ENCODE results near the gene IFT57. TPM values are rescaled to one million over a fixed set of nuclear protein-coding genes. Genes with fewer than 3 reads are reported as not detected.

The IFT57 gene
- total and polyA plus RNA-seq, 2 donors from 2014 or later = 64.0 to 70.4 TPM

DNA sequence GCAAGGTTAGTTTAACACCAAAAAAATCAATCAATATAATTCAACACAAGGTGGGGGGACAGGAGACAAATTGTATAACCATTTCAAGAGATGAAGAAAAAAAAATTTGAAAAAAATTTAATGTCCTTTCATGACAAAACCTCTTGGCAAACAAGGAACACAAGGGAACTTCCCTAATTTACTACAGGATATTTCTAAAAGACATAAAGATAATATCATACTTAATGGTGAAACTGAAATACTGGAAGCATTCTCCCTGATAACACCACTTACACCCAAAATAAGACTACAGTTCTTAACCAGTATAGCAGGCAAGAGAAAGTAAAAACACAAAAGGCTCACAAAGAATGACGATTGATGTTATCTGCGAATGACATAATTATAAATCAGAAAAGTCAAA lies 44.7 kb downstream of the IFT57 start:
- Histone ChIP-seq H3K4me3 (ENCODE audit: low read length in 3 of 3) (no peak overlapping the region), H3K9me3 (ENCODE audit: control insufficient read depth in 2 of 3, insufficient read depth in 1 of 3, low read length in 3 of 3) (no peaks in the 10 kb centered on the region), H3K4me1 (ENCODE audit: control insufficient read depth in 2 of 3, insufficient read depth in 2 of 3, low read depth in 1 of 3, low read length in 3 of 3) (no peaks in the 10 kb centered on the region), H3K36me3 (ENCODE audit: control insufficient read depth in 2 of 3, insufficient read depth in 3 of 3, low read length in 3 of 3) (no peaks in the 10 kb centered on the region), H3K9ac (ENCODE audit: low read length in 3 of 3) (no peak overlapping the region), H3K27me3 (ENCODE audit: control insufficient read depth, insufficient read depth, low read length) (no peaks in the 10 kb centered on the region), H3K27ac (ENCODE audit: low read depth in 2 of 2, low read length in 2 of 2) (no peak overlapping the region)
- FAIRE-seq = no peak
- TF ChIP-seq, protein P1, sequence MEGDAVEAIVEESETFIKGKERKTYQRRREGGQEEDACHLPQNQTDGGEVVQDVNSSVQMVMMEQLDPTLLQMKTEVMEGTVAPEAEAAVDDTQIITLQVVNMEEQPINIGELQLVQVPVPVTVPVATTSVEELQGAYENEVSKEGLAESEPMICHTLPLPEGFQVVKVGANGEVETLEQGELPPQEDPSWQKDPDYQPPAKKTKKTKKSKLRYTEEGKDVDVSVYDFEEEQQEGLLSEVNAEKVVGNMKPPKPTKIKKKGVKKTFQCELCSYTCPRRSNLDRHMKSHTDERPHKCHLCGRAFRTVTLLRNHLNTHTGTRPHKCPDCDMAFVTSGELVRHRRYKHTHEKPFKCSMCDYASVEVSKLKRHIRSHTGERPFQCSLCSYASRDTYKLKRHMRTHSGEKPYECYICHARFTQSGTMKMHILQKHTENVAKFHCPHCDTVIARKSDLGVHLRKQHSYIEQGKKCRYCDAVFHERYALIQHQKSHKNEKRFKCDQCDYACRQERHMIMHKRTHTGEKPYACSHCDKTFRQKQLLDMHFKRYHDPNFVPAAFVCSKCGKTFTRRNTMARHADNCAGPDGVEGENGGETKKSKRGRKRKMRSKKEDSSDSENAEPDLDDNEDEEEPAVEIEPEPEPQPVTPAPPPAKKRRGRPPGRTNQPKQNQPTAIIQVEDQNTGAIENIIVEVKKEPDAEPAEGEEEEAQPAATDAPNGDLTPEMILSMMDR (IDR thresholded peaks at IDR 0.05; ENCODE audit: borderline replicate concordance, extremely low read depth, insufficient read depth) = no peak
- intact Hi-C loops (cut with DNase I) = no loop called here
- DNase-seq = no peak

DNA sequence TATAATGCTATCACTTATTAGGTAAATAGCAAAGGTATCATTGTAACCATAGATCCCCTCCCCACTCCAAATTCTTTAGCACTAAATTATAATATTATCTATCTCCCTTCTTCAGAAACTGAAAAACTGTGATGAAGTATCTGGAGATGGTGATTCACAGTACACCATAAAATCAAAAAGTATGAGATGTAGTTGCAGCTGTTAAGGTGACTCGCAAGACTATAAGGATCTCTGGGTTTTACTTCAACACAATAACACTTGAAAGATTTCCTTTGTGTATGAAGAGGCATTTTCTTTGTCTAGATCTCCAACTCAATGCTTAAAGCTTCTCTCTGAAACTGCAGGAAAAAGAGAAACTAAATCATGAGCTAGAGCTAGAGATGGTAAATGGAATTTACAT lies 46.9 kb downstream of the IFT57 start:
- Histone ChIP-seq H3K4me1 (ENCODE audit: control insufficient read depth in 2 of 3, insufficient read depth in 2 of 3, low read depth in 1 of 3, low read length in 3 of 3) (no peaks in the 10 kb centered on the region), H3K9me3 (ENCODE audit: control insufficient read depth in 2 of 3, insufficient read depth in 1 of 3, low read length in 3 of 3) (no peaks in the 10 kb centered on the region), H3K9ac (ENCODE audit: low read length in 3 of 3) (no peak overlapping the region), H3K27me3 (ENCODE audit: control insufficient read depth, insufficient read depth, low read length) (no peaks in the 10 kb centered on the region), H3K4me3 (ENCODE audit: low read length in 3 of 3) (no peak overlapping the region), H3K36me3 (ENCODE audit: control insufficient read depth in 2 of 3, insufficient read depth in 3 of 3, low read length in 3 of 3) (no peaks in the 10 kb centered on the region), H3K27ac (ENCODE audit: low read depth in 2 of 2, low read length in 2 of 2) (no peak overlapping the region)
- intact Hi-C loops (cut with DNase I) = no loop called here
- no peak for DNase-seq
- FAIRE-seq = no peak
- TF ChIP-seq, protein P1 (IDR thresholded peaks at IDR 0.05; ENCODE audit: borderline replicate concordance, extremely low read depth, insufficient read depth) = no peak

DNA sequence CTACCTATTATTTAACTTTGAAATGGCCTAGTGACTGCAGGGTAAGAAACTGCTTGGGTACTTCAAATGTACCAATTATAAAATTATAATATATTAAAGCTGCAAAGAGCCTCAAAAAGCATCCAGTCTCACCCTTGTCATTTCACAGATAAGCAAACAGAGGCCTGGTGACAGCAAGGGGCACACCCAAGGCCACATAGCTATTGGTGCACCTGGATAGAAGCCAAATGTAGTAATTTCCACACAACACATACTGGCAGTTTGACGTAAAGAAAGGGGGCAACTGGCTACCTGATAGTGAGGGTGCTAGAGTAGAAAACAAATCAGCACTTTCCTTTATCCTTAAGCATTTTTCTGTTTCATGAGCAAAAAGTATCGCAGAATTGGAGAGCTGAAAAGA lies 51.1 kb downstream of the IFT57 start:
- Histone ChIP-seq H3K4me3 (ENCODE audit: low read length in 3 of 3) (no peak overlapping the region), H3K4me1 (ENCODE audit: control insufficient read depth in 2 of 3, insufficient read depth in 2 of 3, low read depth in 1 of 3, low read length in 3 of 3) (no peaks in the 10 kb centered on the region), H3K9ac (ENCODE audit: low read length in 3 of 3) (no peak overlapping the region), H3K9me3 (ENCODE audit: control insufficient read depth in 2 of 3, insufficient read depth in 1 of 3, low read length in 3 of 3) (no peaks in the 10 kb centered on the region), H3K36me3 (ENCODE audit: control insufficient read depth in 2 of 3, insufficient read depth in 3 of 3, low read length in 3 of 3) (peaks cover 0 to 4% (median 0%) of the 10 kb centered on the region in 3 donors), H3K27ac (ENCODE audit: low read depth in 2 of 2, low read length in 2 of 2) (no peak overlapping the region), H3K27me3 (ENCODE audit: control insufficient read depth, insufficient read depth, low read length) (no peaks in the 10 kb centered on the region)
- no peak for FAIRE-seq
- TF ChIP-seq, protein P1 (IDR thresholded peaks at IDR 0.05; ENCODE audit: borderline replicate concordance, extremely low read depth, insufficient read depth) = no peak
- intact Hi-C loops (cut with DNase I) = no loop called here
- DNase-seq = no peak

DNA sequence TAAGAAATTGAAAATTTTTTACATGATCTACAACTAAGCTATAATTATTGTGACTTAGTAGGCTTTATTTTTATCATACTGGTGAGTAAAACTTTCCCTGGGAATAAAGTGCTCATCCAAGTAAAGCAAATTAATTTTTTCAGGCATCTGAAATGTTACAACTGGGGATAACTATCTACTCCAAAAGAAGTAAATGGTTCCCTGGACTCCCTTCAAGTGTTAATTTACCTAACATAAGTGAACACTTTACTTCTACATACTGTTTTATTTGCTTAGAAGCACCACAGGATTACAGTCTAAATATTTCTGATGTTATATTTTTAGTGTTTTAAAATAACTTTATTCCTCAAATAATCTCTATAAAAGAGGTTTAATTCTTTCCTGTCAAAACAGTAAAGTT lies 57.8 kb downstream of the IFT57 start:
- H3K9me3 ChIP-seq (ENCODE audit: control insufficient read depth in 2 of 3, insufficient read depth in 1 of 3, low read length in 3 of 3) = no peaks in the 10 kb centered on the region
- FAIRE-seq = no peak
- peaks cover 0 to 19% (median 11%) of the 10 kb centered on the region in 3 donors for H3K36me3 ChIP-seq (ENCODE audit: control insufficient read depth in 2 of 3, insufficient read depth in 3 of 3, low read length in 3 of 3)

More for the DNA sequence above, 57.8 kb downstream of the IFT57 start:
- intact Hi-C loops (cut with DNase I) = no loop called here
- no peak for DNase-seq
- Histone ChIP-seq H3K4me3 (ENCODE audit: low read length in 3 of 3) (no peak overlapping the region), H3K27ac (ENCODE audit: low read depth in 2 of 2, low read length in 2 of 2) (no peak overlapping the region), H3K4me1 (ENCODE audit: control insufficient read depth in 2 of 3, insufficient read depth in 2 of 3, low read depth in 1 of 3, low read length in 3 of 3) (no peaks in the 10 kb centered on the region), H3K9ac (ENCODE audit: low read length in 3 of 3) (no peak overlapping the region), H3K27me3 (ENCODE audit: control insufficient read depth, insufficient read depth, low read length) (no peaks in the 10 kb centered on the region)
- TF ChIP-seq, protein P1 (IDR thresholded peaks at IDR 0.05; ENCODE audit: borderline replicate concordance, extremely low read depth, insufficient read depth) = no peak
